CD4-positive, alpha-beta T cell treated with Interleukin-4 for 4 hours (primary cell): ENCODE data around the gene SNX13.
A peak's percentile ranks its signal among the peaks of the same experiment; 100 is the strongest.

Source experiments
- DNase-seq: peaks from one replicate; pipeline ENCODE4 v3.0.0-alpha.2; 2020

Gene SNX13

DNA sequence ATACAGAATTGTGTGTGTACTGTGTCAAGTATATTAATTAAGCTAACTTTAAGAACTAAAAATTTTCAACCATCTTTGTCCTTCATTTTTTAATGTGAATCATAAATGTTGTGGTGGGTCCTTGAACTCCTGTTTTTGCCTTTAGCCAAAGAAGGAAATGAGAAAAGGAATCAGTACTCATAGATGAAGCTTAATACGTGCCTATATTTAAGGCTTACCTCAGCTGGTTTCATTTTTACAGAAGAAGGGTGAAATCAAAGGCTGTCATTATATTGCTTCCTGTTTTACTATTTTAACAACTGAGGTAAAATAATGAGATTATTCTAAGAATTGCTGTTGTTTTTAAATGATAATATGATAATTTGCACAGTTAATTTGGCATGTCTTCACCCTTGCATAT is 6.3 kb upstream of the SNX13 start:
- peak; percentile 17 for DNase-seq

DNA sequence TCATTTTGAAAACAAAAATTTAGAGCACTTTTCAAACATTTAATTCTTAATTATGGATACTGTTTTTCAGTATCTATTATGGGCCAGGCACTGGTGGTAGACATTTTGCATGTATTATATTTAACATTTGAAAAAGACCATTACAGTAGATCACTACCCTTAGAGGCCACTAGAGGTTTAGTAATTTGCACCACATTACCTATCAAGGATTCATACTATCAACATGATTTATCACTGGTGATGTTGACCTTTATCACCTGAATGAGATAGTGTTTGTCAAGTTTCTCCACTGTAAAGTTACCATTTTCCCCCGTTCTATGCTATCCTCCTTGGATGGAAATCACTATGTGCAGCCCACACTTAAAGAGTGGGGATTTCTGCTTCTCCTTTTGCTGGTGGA is 4.4 kb upstream of the SNX13 start:
- DNase-seq = no peak

DNA sequence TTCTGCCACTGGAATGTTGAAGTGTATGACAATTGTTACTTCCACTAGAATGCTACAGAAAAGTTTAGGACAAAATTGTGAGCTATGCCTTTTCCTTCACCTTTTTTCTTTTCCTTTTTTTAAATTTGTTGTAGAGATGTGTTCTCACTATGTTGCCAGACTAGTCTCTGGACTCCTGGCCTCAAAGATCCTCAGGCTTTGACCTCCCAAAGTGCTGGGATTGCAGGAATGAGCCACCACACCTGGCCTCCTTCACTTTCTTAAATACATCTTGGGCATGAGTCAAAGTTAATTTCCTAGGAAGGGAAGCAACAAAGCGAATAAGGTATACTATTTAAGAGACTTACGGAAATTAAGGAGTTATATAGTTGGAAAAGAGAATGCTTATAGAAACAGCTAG is 2.7 kb upstream of the SNX13 start:
- DNase-seq = no peak

DNA sequence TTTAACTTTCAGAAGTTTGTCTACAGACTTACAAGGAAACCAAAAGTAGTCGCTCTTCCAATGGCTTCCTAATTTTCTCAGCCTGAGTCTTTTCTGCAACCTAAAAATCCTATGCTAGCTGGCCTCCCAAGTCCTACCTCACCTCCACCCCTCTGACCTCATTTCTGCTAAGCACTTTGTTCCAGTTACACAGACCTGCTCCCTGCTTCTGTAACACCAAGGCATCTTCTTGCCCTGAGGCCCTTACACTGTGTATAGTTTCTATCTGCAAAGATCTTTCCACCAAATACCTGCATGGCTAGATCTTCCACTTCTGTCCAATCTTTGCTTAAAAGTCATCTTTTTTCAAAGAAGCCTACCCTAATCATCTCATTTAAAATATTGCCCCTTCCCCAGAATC is 1.9 kb upstream of the SNX13 start:
- DNase-seq = no peak

DNA sequence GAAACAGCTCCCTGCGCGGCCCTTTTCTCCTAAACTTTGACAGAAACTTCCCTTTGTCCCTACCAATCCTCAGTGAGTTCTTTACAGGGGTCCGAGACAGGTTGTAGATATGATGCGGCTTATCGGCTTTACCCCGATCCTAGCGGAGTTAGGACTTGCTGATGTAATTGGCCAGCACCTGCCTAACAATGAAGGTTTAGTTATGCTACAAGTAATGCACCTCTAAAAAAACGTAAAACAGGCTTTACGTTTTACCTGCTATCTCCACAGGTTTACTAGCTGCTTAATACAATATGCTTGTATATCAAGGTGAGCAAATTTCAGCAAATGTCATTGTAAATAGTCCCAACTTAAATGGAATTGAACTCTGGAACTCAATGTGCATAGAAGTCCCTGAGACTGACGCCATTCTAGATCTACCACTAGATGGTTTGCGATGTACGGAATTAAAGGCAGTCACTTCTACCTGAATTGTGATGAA is 697 bp upstream of the SNX13 start:
- DNase-seq = no peak

DNA sequence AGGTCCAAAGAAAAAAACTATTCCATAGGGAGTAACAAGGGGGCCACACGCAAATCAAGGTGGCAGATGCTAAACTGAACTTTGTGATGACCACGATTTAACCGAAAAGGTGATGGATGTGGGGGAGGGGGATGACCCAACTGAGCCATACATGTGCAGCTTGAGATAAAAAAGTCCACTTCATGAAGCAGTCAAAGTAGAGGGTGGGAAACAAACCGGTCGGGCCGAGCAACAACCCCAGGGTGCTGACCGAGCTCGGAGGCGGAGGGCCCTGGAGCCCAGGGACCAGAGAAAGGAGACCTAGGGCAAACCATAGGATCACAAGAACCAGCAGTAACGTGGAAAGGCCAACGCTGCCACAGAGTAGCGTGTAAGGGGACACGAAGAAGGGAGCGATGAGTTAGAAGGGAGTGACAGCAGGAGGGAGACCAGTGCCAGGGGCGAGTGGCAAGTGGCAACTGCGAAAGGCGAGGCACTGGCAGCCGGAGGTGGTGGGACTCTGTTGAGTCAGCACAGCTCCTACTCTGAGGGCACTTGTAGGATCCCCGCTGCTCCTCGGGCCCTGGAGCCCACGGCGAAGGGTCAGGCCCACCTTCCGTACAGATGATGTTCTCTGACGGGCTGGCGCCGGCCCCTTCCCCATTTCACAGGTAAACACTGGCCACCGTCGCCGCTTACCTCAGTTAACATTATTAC is 540 bp downstream of the SNX13 start:
- DNase-seq = peak; percentile 35

DNA sequence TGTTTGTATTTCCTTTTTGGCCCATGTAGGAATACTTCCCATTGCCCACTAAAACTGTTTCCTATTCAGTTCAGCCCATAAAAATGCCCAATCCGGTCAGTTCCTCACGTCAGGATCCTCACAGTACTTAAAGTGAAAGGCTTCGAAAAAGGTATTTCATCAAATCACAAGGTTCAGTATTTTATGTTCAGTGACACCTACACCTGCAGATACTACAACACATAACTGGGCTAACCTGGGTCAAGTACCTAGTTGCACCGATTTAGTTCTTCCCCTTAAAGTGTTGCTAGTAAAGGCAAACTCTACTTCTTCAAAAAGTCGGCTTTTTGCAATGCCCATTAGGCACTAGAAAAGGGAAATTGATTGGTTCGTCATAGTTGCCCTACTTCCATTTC is 1.1 kb downstream of the SNX13 start:
- no peak for DNase-seq

DNA sequence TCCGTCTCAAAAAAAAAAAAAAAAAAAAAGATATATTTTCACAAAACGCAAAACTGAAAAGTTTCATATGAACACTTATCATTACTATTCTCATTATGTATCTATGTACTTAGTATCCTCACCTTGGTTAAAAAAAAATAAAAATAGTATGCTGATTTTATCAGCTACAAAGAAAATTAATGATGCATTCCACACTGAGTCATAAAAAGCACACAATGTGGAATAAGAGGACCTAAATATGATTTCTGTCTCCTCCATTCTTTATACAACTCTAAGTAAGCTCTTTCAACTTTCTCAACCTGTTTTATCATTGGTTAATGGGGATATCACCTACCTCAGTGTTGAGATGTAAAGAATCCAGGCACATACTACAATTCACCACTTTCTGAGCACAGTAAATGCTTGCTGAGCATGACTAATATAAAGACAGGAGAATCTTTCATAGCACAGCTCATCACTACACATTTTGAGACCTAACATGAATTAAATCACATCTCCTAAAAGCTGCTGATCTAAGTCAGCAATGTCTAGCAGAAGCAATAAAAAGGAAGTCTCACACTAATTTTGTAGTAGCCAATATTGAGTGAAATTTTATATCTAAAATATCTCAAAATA is 2.7 kb downstream of the SNX13 start:
- DNase-seq = peak; percentile 5

DNA sequence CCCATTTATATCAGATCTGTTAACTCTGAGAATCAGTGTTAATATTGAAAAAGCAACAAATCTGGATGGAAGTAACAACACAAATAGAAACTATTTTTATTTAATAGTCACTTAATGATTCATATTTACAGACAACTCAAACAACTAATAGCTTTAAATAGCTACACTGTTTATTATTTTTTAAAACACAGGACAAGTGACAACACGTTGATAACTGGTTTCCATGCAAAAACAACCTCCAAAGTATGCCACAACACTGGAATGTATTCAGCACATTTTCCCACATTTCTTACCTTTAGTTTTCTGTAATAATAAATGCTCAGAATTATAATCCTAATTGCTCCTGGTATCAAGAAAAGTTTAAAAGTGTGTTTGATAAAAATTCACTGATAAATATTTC is 4.0 kb downstream of the SNX13 start:
- no peak for DNase-seq

DNA sequence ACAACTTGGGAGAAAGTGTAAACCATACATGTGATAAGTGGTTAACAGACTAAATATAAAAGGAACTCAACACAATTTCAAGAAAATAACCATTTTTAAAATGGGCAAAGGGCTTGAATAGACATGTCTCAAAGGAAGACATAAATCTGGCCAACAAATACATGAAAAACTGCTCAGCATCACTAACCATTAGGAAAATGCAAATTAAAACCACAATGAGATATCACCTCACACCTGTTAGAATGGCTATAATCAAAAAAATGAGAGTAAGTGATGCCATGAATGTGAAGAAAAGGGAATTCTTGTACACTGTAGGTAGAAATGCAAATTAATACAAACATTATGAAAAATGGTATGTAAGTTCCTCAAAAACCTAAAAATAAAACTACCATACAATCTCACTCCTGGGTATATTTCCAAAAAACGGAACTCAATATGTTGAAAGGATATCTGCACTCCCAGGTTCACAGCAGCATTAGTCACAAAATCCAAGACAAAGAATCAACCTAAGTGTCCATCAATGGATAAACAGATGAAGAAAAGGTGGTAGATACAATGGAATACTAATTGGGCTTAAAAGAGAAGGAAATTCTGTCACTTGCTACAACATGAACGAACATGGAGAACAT is 5.6 kb downstream of the SNX13 start:
- DNase-seq = no peak

DNA sequence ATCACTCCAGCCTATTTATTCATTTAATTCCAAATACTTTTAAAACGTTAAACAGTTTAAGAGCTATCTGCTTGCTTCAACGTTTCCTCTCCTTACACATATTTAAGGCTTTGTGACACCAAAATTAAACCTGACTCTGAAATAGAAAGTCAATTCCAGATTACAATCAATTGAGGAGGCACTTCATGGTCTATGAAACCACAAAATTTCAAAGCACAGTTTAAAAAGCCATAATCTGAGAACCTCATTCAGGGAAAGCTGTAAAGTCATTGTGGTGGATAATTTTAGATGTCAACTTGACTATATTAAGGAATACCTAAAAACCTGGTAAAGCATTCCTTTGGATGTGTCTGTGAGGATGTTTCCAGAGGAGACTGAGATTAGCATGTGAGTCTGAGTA is 6.2 kb downstream of the SNX13 start:
- DNase-seq = no peak

DNA sequence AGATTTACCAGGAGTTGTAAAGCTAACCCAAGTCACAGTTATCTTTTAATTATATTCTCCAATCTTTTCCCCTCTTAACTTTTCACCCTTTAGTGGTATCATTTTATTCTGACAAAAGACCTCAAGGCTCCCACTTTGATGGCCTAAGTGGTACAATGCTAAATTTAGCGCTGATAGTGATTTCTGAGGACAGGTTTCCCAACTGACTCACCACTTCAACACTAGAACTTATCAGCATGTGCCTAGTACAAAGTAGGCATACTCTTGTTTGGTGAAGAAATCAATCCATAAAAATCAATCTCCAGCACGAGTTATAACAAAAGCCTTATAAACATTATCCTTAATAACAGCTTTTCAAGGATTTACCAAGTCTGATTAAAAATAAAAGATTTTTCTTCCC is 7.5 kb downstream of the SNX13 start:
- DNase-seq = no peak

DNA sequence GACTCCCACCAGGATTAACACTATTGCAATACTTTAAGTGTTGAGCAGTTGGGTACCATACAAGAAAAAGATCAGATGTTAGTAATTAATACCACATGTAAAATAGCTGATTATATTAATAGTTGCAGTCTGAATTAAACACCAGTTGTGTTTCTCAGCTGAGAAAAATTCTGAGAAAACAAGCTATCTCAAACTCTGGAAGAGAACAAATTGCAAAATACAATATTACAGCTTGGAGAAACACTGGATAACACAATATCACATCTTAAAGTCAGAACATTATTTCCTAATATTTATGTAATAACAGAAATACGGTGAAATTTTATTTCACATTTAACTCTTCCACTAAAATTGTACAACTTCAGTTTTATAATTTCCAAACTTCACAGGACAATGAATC is 9.2 kb downstream of the SNX13 start:
- no peak for DNase-seq

DNA sequence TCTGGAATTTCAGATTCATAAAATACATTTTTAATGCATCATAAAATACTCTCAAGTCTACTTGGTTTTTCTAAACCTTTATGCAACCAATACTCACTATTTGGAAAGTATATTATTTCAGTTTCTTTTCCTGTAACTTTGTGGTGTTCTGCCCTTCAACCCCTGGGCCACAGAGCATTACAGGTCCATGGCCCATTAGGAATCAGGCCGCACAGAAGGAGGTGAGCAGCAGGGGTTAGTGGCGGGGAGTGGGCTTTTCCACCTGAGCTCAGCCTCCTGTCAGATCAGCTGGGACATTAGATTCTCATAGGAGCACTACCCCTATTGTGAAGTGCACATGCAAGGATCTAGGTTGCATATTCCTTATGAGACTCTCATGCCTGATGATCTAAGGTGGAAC is 9.7 kb downstream of the SNX13 start:
- DNase-seq = no peak

DNA sequence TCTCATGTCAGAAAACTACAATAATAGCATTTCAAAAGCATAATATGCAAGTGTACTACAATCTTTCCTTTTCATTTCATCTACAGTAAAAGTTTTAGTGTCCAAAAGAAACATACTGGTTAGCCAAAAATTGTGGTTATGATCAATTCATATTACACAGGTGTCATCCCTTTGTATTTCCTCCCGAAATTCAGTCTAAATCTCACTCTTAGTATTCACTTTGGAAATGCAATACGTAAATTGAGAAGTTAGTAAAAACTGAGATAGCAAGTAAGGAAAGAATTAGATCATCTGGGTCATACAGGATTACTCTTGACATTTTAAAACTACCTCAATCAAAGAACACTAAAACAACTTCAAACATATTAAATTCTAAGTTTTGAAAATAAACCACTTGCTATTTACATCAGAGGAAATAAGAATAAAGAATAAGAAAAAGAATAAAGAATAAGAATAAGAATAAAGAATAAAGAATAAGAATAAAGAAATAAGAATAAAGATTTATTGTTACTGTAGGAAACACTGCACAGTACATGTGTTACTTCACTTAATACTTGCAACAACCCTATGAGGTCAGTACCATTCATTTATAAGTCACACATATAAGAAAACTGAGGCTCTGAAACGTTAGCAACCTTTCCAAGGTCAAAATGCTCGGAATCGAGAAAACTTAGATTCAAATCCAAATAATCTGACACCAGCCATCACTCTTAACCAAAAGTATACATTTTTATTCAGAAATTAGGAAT is 10.5 kb downstream of the SNX13 start:
- no peak for DNase-seq

DNA sequence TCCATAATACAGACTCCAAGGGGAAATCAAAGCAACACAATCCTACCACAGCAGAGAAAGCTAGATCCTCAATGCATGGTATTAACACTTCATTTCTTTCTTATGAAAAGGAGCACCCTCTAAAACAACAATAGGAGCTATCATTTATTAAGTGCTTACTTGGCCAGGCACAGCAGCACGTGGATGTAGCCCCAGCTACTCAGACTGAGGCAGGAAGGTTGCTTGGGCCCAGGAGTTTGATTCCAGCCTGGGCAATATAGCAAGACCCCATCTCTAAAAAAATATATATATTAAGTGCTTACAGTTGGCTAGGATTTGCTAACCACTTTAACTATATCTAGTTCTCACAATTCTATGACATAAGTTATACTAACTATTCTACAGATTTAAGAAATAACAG is 12.2 kb downstream of the SNX13 start:
- DNase-seq = no peak

DNA sequence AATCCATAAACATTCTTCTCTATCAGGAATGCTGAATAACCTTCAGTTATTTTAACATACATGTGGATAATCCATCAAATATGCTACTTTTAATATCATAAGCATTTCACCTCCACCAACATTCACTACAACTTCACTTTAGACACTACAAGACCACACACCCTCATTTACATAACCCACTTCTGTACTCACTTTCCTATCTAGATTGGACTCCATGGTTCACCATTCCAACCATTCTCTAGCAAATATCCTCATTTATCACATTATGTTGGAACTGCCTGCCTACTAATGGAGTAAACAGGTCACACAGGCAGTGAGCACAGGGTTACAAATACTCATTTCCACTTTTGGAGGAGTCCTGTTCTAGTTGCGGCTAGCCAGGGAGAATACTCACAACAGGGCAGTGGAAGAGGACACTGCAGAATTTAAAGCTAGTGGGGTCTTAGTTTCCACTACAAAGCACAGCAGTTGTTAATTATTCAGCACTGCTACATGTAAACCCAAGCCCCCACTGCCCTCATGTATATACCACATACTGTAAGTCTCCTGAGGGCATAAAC is 18.4 kb downstream of the SNX13 start:
- no peak for DNase-seq

DNA sequence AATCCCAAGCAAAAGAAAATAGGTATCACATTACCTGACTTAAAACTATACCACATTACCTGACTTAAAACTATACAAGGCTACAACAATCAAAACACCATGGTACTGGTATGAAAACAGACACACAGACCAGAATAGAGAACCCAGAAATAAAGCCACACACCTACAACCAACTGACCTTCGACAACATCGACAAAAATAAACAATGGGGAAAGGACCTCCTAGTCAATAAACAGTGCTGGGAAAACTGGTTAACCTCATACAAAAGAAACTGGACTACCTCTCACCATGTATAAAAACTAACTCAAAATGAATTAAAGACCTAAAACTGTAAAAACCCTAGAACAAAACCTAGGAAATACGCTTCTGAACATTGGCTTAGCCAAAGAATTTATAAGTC is 22.5 kb downstream of the SNX13 start:
- no peak for DNase-seq

DNA sequence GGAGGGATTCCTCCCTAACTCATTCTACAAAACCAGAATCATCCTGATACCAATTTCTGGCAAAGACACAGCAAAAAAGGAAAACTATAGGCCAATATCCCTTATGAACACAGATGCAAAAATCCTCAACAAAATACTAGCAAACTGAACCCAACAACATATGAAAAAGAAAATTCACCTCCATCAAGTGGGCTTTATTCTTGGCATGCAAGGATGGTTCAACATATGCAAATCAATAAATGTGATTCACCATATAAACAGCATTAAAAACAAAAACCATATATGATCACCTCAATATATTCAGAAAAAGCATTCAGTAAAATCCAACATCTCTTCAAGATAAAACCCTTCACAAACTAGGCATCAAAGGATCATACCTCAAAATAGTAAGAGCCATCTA is 23.5 kb downstream of the SNX13 start:
- DNase-seq = no peak

DNA sequence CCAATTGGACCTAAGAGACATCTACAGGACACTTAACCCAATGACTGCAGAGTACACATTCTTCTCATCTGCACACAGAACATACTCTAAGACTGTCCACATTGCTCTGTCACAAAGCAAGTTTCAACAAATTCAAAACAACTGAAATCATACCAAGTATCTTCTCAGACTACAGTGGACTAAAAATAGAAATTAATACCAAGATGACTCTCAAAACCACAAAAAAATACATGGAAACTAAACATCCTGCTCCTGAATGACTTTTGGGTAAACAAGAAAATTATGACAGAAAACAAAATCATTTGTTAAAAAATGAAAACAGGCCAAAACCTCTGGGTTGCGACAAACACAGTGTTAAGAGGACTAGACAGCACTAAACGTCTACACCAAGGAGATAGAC is 24.5 kb downstream of the SNX13 start:
- no peak for DNase-seq

DNA sequence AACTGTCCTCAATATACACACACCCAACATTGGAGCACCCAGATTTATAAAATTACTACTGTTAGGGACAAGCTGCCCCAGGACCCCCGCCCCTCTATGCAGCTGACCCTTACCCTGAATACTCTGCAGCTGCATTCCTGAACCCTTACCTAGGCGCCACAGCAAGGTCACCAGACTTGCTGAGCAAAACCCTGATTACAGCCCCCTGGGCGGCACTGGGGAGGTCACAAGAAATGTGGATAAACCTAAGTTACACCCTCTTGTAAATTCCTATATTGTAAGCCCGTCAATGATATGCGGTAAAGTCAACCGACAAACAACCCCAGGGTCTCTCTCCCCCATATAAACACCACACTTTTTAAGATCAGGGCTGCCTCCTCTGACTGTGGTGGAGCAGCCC is 25.1 kb downstream of the SNX13 start:
- no peak for DNase-seq

DNA sequence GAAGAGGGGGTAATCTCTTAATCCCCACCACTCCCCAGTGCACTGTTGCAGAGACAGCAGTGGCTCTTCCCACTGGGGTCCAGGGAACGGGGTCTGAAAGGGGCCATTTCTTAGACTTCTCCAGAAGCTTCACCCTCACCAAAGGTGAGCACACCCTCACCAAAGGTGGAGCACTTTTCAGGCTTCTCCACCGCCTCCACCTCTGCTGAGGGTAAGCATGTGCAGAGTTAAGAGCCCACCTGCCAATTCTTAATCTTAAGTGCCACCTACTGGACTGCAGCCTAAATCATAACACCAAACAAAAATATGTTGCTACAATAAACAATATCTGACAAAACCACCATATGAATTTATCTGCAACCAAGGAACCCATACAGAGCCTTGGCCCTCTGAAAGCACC is 27.0 kb downstream of the SNX13 start:
- DNase-seq = no peak

DNA sequence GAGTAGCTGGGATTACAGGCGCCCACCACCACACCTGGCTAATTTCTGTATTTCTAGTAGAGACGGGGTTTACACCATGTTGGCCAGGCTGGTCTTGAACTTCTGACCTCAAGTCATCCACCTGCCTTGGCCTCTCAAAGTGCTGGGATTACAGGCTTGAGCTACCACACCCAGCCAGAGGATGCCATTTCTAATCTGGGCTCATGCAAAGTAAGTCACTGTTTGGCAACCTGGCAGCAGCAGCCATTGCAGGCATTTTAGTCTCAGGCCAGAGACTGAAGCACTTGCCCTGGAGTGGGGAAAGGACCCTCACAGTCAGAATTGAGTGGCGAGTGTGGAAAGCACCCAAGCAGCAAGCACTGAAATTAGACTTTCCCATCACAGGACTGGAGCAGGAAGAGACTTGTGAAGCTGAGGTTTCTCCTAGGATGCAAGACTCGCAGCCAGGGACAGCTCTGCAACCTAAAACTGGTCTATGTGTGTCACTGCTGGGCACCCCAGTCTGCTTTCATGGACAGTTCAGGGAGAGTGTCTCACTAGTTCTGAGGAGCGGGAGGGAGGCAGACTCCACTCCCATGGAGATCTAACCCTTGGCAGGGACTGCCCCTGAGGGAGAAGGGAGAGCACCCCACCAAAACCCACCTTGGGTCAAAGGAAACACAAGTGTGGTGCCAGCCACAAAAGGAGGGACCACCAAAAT is 27.6 kb downstream of the SNX13 start:
- DNase-seq = no peak
